CD4-positive, alpha-beta T cell treated with Interleukin-15 for 4 hours (primary cell): ENCODE measurements around the gene IL24.
A peak's percentile ranks its signal among the peaks of the same experiment; 100 is the strongest.

Source experiments
- DNase-seq: peaks from one replicate; pipeline ENCODE4 v3.0.0-alpha.2; 2020; ENCODE audit warnings: low spot score

Gene IL24

DNA sequence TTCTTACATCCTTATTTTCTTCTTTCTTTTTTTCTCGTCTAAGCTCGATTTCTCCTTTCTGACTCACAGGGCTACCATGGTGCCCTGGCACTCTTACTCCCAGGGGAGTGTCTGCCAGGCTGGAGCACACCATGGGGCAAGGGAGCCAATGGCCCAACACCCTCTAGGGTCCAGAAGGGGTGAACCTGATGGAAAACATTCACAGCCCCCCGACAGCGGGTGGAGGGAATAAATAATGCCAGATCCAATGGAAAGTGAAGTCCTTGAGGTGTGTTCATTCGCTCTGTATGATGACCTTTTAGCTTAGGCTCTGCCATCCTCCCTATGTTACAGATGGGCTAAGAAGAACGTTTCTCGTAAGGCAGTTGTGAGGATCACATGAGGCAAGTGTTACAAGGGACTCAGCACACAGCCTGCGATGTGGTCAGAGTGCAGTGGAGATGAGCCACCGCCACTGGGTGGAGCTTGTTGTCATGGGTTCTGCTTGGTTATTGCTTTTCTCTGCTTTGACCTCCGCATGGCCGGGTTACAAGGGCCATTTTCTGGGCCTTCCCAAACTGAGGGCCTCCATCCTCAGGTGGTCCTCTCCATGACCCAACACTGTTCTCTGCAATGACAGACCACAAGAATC, 28.0 kb downstream of the IL24 start:
- DNase-seq = peak; percentile 76

GRCh38 chr1:206926286-206926685, 29.0 kb downstream of the IL24 start:
- DNase-seq = no peak

GRCh38 chr1:206929524-206929923, 32.3 kb downstream of the IL24 start:
- no peak for DNase-seq

- peak; percentile 32 for DNase-seq
Measured at GRCh38 chr1:206930210-206930798, 33.1 kb downstream of the IL24 start.

GRCh38 chr1:206931709-206932108, 34.5 kb downstream of the IL24 start:
- DNase-seq = no peak

- no peak for DNase-seq
Measured at GRCh38 chr1:206932177-206932576, 34.9 kb downstream of the IL24 start.

DNA sequence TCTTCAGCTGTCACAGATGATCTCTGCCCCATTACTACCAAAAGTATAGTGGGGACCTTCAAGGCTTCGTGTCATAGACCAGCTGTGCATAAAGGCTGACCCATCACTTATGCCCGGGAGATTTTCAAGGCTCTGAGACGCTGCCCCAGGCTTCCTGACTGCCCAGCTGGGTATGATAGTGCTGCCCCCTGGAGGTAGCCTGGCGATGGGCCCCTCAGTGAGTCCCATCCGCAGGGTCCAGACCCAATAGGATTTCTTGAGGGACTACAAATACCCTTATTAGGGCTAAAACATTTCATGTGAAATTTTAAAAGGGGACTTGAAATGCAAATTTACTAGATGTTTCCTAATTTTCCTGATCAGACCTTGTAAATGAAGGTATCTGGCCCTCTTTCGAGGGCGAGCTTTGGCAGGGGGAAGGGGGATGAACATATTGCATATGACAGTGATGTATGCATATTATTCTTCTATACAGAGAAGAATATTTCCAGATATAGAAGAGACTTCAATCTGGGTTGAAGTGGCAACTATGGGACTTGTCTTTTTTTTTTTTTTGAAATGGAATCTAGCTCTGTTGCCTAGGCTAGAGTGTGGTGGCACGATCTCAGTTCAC, 36.2 kb downstream of the IL24 start:
- peak; percentile 74 for DNase-seq

DNA sequence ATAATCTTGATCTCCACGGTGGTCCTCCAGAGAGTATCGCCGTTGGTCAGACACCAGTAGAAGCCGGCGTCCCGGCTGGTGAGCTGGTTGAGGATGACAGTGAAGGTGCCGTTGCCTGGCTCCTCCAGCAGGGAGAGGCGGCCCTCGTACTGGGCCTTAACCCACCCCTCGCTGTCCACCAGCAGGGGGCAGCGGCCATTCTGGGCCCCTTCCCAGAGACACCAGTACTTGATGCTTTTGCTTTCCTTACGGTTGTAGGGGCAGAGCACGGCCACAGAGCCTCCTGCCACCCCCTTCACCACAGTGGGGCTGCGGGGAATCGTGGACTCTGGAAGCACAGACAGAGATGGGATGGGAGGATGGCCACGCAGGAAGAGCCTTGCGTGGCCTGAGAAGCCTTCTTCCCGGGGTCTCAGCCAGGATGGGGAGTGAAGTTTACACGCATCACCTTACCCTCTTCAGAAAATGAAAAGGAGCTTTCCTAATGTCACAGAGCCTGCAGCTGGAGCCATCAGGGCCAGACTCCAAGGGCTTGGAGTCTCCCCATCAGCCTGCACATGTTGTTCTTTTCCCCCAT, 38.3 kb downstream of the IL24 start:
- peak; percentile 22 for DNase-seq

DNA sequence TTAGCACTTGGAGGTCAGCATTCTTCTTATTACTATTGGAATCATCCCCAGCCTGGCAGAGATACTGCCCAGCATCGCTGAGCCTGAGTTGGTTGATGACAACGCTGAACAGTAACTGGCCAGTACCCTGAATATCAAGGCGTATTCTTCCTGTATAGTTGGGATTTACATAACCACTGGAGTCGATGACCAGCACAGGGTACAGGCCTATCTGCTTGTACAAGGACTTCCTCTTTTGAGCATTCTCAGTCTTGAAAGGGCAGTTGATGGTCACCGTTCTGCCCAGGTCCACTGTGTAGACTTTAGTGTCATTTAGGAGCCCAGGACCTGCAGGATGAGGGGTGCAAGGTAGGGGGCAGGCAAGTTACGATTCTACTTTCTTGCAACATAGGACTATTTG, 40.2 kb downstream of the IL24 start:
- DNase-seq = no peak

- DNase-seq = no peak
Measured at GRCh38 chr1:206939131-206939530, 41.9 kb downstream of the IL24 start.

GRCh38 chr1:206939841-206940587, 42.8 kb downstream of the IL24 start:
- DNase-seq = no peak

GRCh38 chr1:206940588-206940936, 43.3 kb downstream of the IL24 start:
- DNase-seq = no peak

- no peak for DNase-seq
Measured at GRCh38 chr1:206941766-206942418, 44.6 kb downstream of the IL24 start.

DNA sequence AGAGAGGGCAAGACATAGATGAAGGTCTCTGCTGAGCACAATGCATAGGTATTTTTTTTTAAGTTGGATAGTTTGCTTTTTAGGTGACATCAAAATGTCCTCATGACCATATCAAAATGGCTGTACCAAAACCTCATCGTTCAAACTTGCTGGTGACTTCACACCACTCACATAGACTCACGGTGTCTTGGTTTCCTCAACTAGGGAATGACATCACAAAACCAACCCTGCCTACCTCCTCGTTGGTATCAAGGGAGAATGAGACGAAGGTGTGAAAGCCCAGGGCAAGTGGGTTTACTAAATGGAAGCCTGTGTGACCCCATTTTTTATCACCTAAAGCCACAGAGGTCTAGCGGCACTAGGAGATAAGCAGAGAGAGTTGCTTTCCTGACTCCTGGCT, 47.5 kb downstream of the IL24 start:
- DNase-seq = peak; percentile 13

DNA sequence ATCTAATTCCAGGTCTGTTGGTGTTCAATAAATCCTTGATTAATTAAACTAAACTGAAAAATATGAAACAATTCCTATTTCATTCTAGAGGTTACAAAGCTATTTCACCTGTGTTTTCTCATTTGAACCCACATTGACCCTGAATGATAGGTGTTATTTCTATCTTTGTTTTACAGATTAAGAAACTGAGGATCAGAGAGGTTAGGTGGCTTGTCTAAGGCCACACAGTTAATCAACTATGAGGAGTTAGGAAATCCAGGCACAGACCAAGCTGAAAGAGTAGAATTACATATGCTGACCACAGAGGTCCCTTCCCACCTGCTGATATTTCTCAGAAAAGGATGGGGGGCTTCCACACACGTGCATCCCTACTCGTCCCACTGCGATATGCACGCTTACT, 48.5 kb downstream of the IL24 start:
- DNase-seq = no peak

GRCh38 chr1:206946261-206946660, 49.0 kb downstream of the IL24 start, which contains the start of gene PIGR:
Gene PIGR, minus strand, starts transcription at chr1:206946466. Its CDS starts 5,935 bp downstream, at chr1:206940531.
- DNase-seq = no peak

DNA sequence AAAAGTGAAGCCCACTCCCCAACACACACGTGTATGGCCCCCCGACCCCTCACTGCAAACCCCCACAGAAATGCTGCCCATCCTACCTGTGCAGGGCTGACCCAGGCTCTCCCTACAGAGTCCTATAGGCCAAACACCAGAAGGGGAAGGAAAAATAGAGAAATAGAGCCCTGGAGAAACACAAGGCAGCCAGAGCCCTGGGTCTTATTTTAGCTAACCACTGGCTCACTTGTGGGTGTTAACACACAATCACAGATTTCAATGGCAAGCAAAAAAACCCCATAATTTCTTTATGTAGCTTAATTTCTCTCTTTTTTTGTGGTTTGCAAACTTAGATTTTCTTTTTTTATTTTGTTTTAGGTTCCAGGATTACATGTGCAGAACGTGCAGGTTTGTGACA, 50.0 kb downstream of the IL24 start:
- no peak for DNase-seq

DNA sequence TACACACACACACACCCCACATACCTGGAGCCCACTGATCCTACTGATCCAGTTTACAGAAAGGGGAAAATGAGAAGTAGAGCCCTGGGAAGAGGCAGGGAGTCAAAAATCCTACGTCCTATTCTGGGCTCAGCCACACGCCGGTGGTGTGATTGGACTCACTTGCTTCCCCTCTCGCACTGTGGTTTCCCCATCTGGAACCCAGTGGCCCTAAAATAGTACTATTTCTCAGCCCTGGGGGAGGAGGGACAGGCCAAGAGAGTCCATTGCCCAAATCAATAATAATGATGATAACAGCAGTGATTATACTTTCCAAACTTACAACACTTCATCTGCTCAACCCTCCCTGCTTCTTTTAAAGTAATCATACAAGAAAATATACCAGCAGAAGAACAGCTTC, 52.0 kb downstream of the IL24 start:
- no peak for DNase-seq

DNA sequence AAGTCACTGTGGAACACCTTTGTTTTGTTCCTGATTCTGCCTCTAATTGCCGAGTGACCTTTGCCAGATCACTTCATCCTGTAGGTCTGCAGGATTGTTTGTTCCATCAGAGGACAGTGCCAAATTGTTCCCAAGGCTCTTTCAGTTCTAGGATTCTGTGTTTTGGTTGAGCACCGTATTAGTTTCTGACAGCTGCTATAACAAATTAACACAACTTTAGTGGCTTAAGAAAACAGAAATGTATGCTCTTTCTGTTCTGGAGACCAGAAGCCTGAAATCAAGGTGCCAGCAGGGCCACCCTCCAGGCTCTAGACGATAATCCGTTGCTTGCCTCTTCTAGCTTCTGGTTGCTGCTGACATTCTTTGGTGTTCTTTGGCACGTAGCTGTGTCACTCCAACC, 52.4 kb downstream of the IL24 start:
- DNase-seq = no peak

DNA sequence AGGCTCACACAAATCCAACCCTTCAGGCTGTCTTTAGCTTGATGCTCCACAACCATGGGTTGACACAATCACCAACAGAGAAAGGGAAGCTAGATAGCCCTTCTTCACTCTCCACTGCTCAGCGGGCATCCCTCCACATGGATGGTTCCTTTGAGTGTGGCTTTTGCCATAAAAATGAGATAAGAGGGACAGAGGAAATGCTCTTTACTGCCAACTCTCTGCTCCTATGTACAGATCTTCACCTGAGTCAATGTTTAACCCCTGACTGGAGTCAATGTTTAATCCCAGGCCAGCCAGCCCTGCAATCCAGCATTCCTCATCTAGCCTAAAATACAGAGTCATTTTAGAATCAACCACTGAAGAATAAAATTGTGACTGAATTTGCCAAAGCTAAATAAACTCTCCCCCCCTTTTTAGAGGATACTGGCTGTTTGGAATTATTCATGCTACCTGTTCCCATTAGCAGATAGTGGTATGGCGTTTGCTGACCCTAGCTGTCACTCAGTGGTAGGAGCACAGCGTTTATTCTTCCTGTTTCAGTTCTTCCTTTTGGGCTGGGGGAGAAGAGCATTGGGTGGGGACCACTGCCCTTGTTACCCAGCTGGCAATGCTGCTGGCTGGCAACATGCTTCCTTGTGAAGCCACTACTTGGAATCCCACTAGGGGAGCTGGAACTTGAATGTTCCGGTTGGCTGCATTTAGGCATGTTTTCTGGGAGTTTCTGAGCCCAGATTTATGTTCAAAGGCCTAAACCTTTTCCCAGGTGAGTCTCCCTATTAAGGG, 54.3 kb downstream of the IL24 start:
- no peak for DNase-seq

DNA sequence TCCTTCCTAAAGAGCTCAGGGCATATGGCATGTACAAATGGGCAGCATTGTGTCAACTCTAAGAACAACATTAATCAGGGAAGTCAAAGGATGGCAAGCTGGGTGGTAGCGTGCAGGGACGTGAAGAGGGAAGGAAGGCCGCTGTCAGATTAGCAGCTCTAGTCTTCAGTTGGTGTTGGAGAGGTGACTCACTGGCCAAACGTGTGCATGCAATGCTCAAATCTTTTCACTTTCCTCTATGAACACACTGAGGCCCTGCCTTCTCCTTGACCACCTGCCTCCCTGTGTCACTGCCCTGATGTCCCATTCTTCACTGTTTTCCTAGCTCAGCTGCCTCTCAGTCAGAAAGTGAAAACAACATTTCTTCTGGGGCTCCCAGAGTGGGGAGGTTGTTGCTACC, 54.9 kb downstream of the IL24 start:
- DNase-seq = no peak
